Breast epithelium (tissue), 4 donors: Measurements from ENCODE around the gene LHPP. TPM values are rescaled to one million over a fixed set of nuclear protein-coding genes. Genes with fewer than 3 reads are reported as not detected.
"Not testable (repeated sequence)": the region's sequence is repeated elsewhere in the genome, so short reads cannot be mapped to it uniquely, and the experiment has no call there.

Source experiments
- DNase-seq, 2 donors: peaks; one replicate each; pipeline ENCODE4 v3.0.0-alpha.2; 2019; ENCODE audit warnings: low spot score in 2 of 2
- H3K27ac ChIP-seq, 2 donors: fragments of 200-600 bp; sonication (generic) in 1 of 2; one replicate each; pipeline ENCODE4 v1.5.1; 2016 to 2019; ENCODE audit warnings: mild to moderate bottlenecking in 1 of 2
- H3K27me3 ChIP-seq, 2 donors: fragments of 200-600 bp; sonication (generic) in 1 of 2; one replicate each; pipeline versions ENCODE4 v1.5.1 to v1.6.0; 2017 to 2019; ENCODE audit warnings: control low read depth in 1 of 2, mild to moderate bottlenecking in 1 of 2
- H3K36me3 ChIP-seq: fragments of 200-600 bp; one replicate; pipeline ENCODE4 v1.5.1; 2019
- H3K4me1 ChIP-seq, 2 donors: fragments of 200-600 bp; sonication (generic); one replicate each; pipeline ENCODE4 v1.5.1; 2016 to 2019; ENCODE audit warnings: control low read depth in 1 of 2
- H3K4me3 ChIP-seq, 3 donors: fragments of 200-600 bp; sonication (generic); 1 replicate in 2 of 3; 2 replicates in 1 of 3; pipeline ENCODE4 v1.5.1; 2016 to 2019; ENCODE audit warnings: mild to moderate bottlenecking in 3 of 3, moderate library complexity in 2 of 3
- H3K9me3 ChIP-seq, 2 donors: fragments of 200-600 bp; sonication (generic) in 1 of 2; one replicate each; pipeline ENCODE4 v1.5.1; 2016 to 2019; ENCODE audit warnings: control low read depth in 1 of 2
- POLR2A ChIP-seq: fragments of 450-650 bp; IDR thresholded peaks from one replicate; pipeline ENCODE4 v1.6.1; 2016; ENCODE audit warnings: antibody characterized with exemption, mild to moderate bottlenecking, moderate library complexity
- POLR2AphosphoS5 ChIP-seq, 3 donors: sonication (generic); formaldehyde crosslinking; IDR thresholded peaks; one replicate each; pipeline ENCODE4 v1.6.1; 2017; ENCODE audit warnings: antibody characterized with exemption in 3 of 3
- intact Hi-C: fragments of 100-400 bp; cut with DNase I; formaldehyde crosslinking; loops from one replicate; pipeline ENCODE4 v1.15.1; 2023; ENCODE audit warnings: low total_unique reads
- total RNA-seq, 3 donors: library from RNA; depleted of rRNA; stranded (reverse); fragments of >200 nt; gene quantifications; one replicate each; pipeline ENCODE4 v1.1.0, GENCODE V29; 2016
- TF ChIP-seq, protein P1 (sequence below), 3 donors: fragments of 450-650 bp; IDR thresholded peaks; one replicate each; pipeline ENCODE4 v1.5.1; 2016 to 2017; ENCODE audit warnings: antibody characterized with exemption in 3 of 3, mild to moderate bottlenecking in 3 of 3, moderate library complexity in 3 of 3

The LHPP gene
- total RNA-seq, 3 donors from 2014 or later, result 13.1 to 19.6 (median 17.0) TPM

GRCh38 chr10:124545351-124546054, 83.9 kb downstream of the LHPP start:
- Histone ChIP-seq H3K36me3 (no peaks in the 10 kb centered on the region), H3K27ac (no peak overlapping the region), H3K9me3 (no peaks in the 10 kb centered on the region), H3K4me1 (no peaks in the 10 kb centered on the region), H3K4me3 (no peak overlapping the region), H3K27me3 (no peaks in the 10 kb centered on the region)
- intact Hi-C loops, result no loop called here
- DNase-seq, result no peak
- TF ChIP-seq, protein P1, sequence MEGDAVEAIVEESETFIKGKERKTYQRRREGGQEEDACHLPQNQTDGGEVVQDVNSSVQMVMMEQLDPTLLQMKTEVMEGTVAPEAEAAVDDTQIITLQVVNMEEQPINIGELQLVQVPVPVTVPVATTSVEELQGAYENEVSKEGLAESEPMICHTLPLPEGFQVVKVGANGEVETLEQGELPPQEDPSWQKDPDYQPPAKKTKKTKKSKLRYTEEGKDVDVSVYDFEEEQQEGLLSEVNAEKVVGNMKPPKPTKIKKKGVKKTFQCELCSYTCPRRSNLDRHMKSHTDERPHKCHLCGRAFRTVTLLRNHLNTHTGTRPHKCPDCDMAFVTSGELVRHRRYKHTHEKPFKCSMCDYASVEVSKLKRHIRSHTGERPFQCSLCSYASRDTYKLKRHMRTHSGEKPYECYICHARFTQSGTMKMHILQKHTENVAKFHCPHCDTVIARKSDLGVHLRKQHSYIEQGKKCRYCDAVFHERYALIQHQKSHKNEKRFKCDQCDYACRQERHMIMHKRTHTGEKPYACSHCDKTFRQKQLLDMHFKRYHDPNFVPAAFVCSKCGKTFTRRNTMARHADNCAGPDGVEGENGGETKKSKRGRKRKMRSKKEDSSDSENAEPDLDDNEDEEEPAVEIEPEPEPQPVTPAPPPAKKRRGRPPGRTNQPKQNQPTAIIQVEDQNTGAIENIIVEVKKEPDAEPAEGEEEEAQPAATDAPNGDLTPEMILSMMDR (IDR thresholded peaks at IDR 0.05), result no peak
- TF ChIP-seq POLR2A, result no peak
- no peak for TF ChIP-seq POLR2AphosphoS5 (IDR thresholded peaks at IDR 0.05)

GRCh38 chr10:124546055-124546369, 84.4 kb downstream of the LHPP start:
- Histone ChIP-seq H3K4me3 (no peak overlapping the region), H3K27me3 (no peaks in the 10 kb centered on the region), H3K9me3 (no peaks in the 10 kb centered on the region), H3K36me3 (no peaks in the 10 kb centered on the region), H3K4me1 (no peaks in the 10 kb centered on the region), H3K27ac (no peak overlapping the region)
- intact Hi-C loops, result no loop called here
- DNase-seq, result no peak
- TF ChIP-seq, protein P1 (IDR thresholded peaks at IDR 0.05), result no peak
- TF ChIP-seq POLR2A (no peak), POLR2AphosphoS5 (IDR thresholded peaks at IDR 0.05) (no peak)

GRCh38 chr10:124546957-124547646, 85.5 kb downstream of the LHPP start:
- Histone ChIP-seq H3K4me1 (no peaks in the 10 kb centered on the region), H3K4me3 (no peak overlapping the region), H3K36me3 (no peaks in the 10 kb centered on the region), H3K27ac (no peak overlapping the region), H3K9me3 (no peaks in the 10 kb centered on the region), H3K27me3 (no peaks in the 10 kb centered on the region)
- intact Hi-C loops, result no loop called here
- TF ChIP-seq POLR2A (no peak), POLR2AphosphoS5 (IDR thresholded peaks at IDR 0.05) (no peak)
- TF ChIP-seq, protein P1 (IDR thresholded peaks at IDR 0.05), result no peak
- no peak for DNase-seq

- H3K4me3 ChIP-seq, result no peak overlapping the region
- no peaks in the 10 kb centered on the region for H3K9me3 ChIP-seq
- TF ChIP-seq, protein P1 (IDR thresholded peaks at IDR 0.05), result no peak
- TF ChIP-seq POLR2A (no peak), POLR2AphosphoS5 (IDR thresholded peaks at IDR 0.05) (no peak)
- no peaks in the 10 kb centered on the region for H3K4me1 ChIP-seq
- no peak for DNase-seq
- no peak overlapping the region for H3K27ac ChIP-seq
- H3K36me3 ChIP-seq, result no peaks in the 10 kb centered on the region
- intact Hi-C loops, result no loop called here
- H3K27me3 ChIP-seq, result no peaks in the 10 kb centered on the region
Observed at GRCh38 chr10:124547647-124548168, 86.1 kb downstream of the LHPP start.

GRCh38 chr10:124549171-124549570, 87.5 kb downstream of the LHPP start:
- H3K27ac ChIP-seq, H3K4me3 ChIP-seq, intact Hi-C loops, H3K9me3 ChIP-seq, DNase-seq, H3K27me3 ChIP-seq, H3K36me3 ChIP-seq, H3K4me1 ChIP-seq: not testable (repeated sequence)
